HG03575 (cell line): ENCODE measurements around the gene ACP7.
"Not testable (repeated sequence)": the region's sequence is repeated elsewhere in the genome, so short reads cannot be mapped to it uniquely, and the experiment has no call there.

ENCODE experiments used
- ATAC-seq: cut with Tn5 transposase; IDR thresholded peaks from one replicate; pipeline ENCODE4 v1.9.1; 2021; ENCODE audit not compliant: unreplicated experiment, insufficient number of reproducible peaks, low FRiP score; ENCODE audit errors: extremely low read depth

The ACP7 gene

GRCh38 chr19:39074205-39074692 lies 9.9 kb upstream of the ACP7 start:
- no peak for ATAC-seq

GRCh38 chr19:39074942-39075341 lies 9.2 kb upstream of the ACP7 start:
- ATAC-seq, result no peak

DNA sequence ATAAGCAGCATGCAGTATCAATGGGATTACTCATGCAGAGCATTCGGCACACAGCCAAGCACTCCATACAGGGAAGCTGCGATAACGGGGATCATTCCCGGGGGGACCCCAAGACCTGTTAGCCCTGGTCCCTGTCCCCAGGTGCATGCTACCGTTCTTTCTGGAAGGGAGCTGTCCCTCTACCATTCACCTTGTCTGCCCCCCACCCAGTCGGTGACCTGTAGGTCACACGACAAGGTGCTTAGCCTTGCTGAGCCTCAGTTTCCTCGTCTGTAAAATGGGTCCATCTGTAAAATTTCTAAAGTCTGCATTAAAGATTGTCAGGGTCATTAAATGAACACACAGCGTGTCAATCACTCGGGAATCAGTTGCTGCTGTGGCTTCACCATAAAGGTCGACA lies 6.8 kb upstream of the ACP7 start:
- no peak for ATAC-seq

- no peak for ATAC-seq
Observed at GRCh38 chr19:39078436-39079200, 5.5 kb upstream of the ACP7 start.

DNA sequence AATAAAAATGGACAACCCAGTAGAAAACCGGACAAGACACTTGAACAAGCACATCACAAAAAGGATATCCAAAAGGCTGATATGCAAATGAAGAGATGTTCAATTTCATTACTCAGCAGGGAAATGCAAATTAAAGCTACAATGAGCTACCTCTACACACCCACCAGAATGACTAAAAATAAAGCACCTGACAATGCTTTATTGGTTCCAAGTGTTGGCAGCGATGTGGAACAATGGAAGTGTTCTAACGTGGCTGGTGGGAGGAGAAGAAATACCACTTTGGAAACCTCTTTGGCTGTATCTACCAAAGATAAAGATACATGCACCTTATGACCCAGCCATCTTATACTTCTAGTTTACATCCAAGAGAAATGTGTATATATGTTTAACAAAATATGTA lies 3.7 kb upstream of the ACP7 start:
- ATAC-seq, result no peak

- ATAC-seq, result no peak
Observed at GRCh38 chr19:39082167-39082566, 2.0 kb upstream of the ACP7 start.

DNA sequence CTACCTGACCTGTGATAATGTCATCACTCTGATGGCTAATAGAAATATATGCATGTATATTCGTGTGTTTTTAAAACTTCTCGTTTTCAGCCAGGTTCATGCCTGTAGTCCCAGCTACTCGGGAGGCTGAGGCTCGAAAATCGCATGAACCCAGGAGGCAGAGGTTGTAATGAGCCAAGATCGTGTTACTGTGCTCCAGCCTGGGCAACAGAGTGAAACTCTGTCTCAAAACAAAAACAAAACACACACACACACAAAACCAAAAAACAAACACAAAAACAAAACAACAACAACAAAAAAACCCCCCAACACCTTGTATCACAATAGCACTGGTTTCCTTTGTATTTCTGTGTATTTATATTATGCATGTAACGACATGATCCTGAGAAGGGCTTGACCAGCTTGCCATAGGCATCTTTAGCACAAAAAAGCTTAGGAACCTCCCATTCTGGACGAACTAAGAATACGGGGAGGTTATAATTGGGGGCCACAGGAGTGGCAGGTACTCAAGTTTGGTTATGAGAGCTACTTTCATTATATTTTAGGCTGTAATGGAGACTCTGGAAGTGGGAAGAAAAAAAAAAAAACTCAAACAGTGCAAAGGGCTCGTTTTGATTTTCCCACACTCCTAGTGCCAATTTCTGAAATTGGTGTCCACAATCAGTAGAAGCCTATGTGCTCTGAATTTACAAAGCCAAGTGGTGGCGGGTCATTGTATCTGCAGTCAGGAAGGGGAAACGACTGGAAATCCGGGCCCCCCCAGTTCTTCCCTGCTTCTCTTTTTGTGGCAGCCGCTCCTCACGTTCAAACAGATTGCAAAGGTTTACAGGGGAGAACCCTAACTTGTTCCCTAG lies 1.2 kb upstream of the ACP7 start:
- no peak for ATAC-seq

GRCh38 chr19:39083599-39083982 lies 577 bp upstream of the ACP7 start:
- ATAC-seq, result no peak

- ATAC-seq, result no peak
Observed at GRCh38 chr19:39084732-39085080, 538 bp downstream of the ACP7 start.

GRCh38 chr19:39085392-39085791 lies 1.2 kb downstream of the ACP7 start:
- ATAC-seq, result no peak

- no peak for ATAC-seq
Observed at GRCh38 chr19:39086386-39086785, 2.2 kb downstream of the ACP7 start.

- ATAC-seq, result no peak
Observed at GRCh38 chr19:39087907-39088686, 3.9 kb downstream of the ACP7 start.

- ATAC-seq, result not testable (repeated sequence)
Observed at GRCh38 chr19:39090016-39090415, 5.8 kb downstream of the ACP7 start.

GRCh38 chr19:39090881-39091280 lies 6.7 kb downstream of the ACP7 start:
- no peak for ATAC-seq

DNA sequence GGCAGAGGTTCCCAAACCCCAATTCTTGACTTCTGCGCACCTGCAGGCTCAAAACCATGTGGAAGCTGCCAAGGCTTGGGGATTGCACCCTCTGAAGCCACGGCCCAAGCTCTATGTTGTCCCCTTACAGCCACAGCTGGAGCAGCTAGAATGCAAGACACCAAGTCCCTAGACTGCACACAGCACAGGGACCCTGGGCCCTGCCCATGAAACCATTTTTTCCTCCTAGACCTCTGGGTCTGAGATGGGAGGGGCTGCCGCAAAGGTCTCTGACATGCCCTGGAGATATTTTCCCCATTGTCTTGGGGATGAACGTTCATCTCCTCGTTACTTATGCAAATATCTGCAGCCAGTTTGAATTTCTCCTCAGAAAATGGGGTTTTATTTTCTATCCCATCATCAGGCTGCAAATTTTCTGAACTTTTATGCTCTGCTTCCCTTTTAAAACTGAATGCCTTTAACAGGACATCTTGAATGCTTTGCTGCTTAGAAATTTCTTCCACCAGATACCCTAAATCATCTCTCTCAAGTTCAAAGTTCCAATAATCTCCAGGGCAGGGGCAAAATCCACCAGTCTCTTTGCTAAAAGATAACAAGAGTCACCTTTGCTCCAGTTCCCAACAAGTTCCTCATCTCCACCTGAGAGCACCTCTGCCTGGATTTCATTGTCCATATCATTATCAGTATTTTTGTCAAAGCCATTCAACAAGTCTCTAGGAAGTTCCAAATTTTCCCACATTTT lies 11.8 kb downstream of the ACP7 start:
- ATAC-seq, result not testable (repeated sequence)

DNA sequence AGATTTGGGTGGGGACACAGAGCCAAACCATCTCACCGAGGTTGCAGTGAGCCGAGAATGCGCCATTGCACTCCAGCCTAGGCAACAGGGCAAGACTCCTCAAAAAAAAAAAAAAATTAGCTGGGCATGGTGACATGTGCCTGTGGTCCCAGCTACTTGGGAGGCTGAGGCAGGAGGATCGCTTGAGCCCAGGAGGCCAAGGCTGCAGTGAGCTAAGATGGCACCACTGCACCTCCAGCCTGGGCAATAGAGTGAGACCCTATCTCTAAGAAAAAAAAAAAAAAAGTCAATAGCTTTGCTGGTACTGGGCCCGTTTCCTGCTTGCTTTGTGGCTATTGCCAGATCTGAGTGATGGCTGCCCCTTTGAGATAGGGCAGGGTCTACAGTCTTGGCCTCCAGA lies 13.1 kb downstream of the ACP7 start:
- no peak for ATAC-seq

DNA sequence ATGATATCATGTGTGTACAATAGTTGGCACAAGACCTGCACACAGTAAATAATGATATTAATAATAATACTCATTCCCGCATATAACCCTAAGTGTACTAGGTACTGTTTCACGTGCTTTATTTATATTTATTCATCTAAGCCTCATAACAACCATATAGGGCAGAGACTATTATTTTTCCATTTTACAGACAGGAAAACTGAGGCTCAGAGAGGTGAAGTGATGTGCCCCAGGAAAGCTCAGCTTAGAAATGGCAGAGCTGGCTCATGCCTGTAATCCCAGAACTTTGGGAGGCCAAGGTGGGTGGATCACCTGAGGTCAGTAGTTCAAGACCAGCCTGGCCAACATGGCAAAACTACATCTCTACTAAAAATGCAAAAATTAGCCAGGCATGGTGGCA lies 13.6 kb downstream of the ACP7 start:
- no peak for ATAC-seq

DNA sequence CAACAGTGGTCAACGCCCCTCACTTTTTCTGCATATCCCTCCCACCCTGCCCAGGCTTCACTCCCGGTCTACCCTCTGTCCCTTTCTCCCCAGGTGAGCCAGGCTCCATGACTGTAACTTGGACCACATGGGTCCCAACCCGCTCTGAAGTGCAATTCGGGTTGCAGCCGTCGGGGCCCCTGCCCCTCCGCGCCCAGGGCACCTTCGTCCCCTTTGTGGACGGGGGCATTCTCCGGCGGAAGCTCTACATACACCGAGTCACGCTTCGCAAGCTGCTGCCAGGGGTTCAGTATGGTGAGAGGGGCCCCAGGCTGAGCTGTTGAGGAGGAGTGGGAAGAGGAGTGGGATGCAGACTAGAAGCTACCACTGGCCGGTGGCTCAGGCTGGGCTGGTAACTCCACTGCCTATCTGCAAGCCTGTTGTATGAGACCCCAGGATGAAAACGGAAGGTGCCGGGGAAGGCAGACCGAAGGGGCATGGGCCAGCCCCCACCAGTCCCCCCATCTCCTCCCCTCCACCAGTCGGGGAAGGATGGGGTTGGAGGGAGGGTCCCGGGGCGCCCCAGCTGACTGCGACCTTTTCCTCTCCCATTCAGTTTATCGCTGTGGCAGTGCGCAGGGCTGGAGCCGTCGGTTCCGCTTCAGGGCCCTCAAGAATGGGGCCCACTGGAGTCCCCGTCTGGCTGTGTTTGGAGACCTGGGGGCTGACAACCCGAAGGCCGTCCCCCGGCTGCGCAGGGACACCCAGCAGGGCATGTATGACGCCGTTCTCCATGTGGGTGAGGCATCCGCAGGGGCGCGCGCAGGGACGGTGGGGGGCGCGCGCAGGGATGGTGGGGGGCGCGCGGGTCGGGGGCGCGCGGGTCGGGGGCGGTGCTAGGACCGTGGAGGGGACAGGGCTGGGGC lies 14.4 kb downstream of the ACP7 start:
- ATAC-seq, result no peak
